T1000 (cell line): Measurements from ENCODE around the gene MREG.

Experiments used
- DNase-seq: peaks from one replicate; lab custom pipeline; 2025; ENCODE audit warnings: mixed read lengths; lab: John Stamatoyannopoulos, UW

The MREG gene

GRCh38 chr2:216013080-216013909 lies at the start of gene MREG:
MREG (minus strand) TSS chr2:216013551; CDS start chr2:216013327, 224 bp downstream.
- DNase-seq: peak; percentile 78

GRCh38 chr2:216059233-216059834 lies 46.0 kb upstream of the MREG start:
- no peak for DNase-seq

GRCh38 chr2:216057688-216058193 lies 44.4 kb upstream of the MREG start:
- DNase-seq: no peak

- no peak for DNase-seq
Measured at GRCh38 chr2:216056739-216057138, 43.4 kb upstream of the MREG start.

GRCh38 chr2:216055680-216056079 lies 42.3 kb upstream of the MREG start:
- no peak for DNase-seq

- no peak for DNase-seq
Measured at GRCh38 chr2:216052420-216052819, 39.1 kb upstream of the MREG start.

GRCh38 chr2:216051350-216051749 lies 38.0 kb upstream of the MREG start:
- DNase-seq: no peak

- DNase-seq: no peak
Measured at GRCh38 chr2:216049452-216049851, 36.1 kb upstream of the MREG start.

GRCh38 chr2:216047397-216047796 lies 34.0 kb upstream of the MREG start:
- no peak for DNase-seq

- DNase-seq: no peak
Measured at GRCh38 chr2:216044883-216045486, 31.6 kb upstream of the MREG start.

- DNase-seq: no peak
Measured at GRCh38 chr2:216043949-216044348, 30.6 kb upstream of the MREG start.

GRCh38 chr2:216041438-216041837 lies 28.1 kb upstream of the MREG start:
- no peak for DNase-seq

- no peak for DNase-seq
Measured at GRCh38 chr2:216039918-216040317, 26.6 kb upstream of the MREG start.

- peak; percentile 6 for DNase-seq
Measured at GRCh38 chr2:216034065-216034464, 20.7 kb upstream of the MREG start.

- DNase-seq: no peak
Measured at GRCh38 chr2:216033403-216033802, 20.1 kb upstream of the MREG start.

GRCh38 chr2:216031960-216032689 lies 18.8 kb upstream of the MREG start:
- DNase-seq: no peak

GRCh38 chr2:216030216-216030615 lies 16.9 kb upstream of the MREG start:
- DNase-seq: no peak

- DNase-seq: no peak
Measured at GRCh38 chr2:216029416-216030129, 16.2 kb upstream of the MREG start.

- DNase-seq: no peak
Measured at GRCh38 chr2:216024779-216025336, 11.5 kb upstream of the MREG start.

GRCh38 chr2:216023055-216023648 lies 9.8 kb upstream of the MREG start:
- DNase-seq: peak; percentile 6
